H4 (cell line): ENCODE results near the gene SMIM21. TPM values are rescaled to one million over a fixed set of nuclear protein-coding genes. Genes with fewer than 3 reads are reported as not detected.
A peak's percentile ranks its signal among the peaks of the same experiment; 100 is the strongest.

Experiments
- DNase-seq: peaks from one replicate; pipeline ENCODE4 v3.0.0-alpha.2; 2015; ENCODE audit warnings: low spot score
- total RNA-seq: library from RNA; depleted of rRNA; stranded (reverse); fragments of >200 nt; shearing (Covaris generic); gene quantifications from 2 replicates; pipeline ENCODE4 v1.2.3, GENCODE V29; 2014; rRNA removed

Gene SMIM21
- total RNA-seq, 1 experiment from 2014 or later, result not detected

- DNase-seq, result peak; percentile 41
Observed at GRCh38 chr18:75377258-75377657, 50.2 kb downstream of the SMIM21 start.

DNA sequence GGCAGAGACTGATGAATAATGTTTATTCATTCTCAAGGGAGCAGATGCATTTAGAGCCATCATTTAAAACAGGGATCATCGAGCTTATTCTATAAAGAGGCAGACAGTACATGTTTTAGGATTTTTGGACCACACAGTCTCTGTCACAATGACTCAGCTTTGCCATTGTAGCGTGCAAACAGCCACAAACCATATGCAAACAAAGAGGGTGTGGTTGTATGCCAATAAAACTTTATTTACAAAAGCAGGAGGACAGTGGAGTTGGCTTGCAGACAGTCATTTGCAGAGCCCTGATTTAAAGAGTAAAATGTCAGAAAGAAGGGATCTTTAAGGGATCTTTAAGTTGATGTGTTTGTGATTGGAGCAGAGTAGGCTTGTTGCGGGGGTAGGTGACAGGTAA, 51.5 kb downstream of the SMIM21 start:
- peak; percentile 63 for DNase-seq

GRCh38 chr18:75375341-75375740, 52.2 kb downstream of the SMIM21 start:
- no peak for DNase-seq

DNA sequence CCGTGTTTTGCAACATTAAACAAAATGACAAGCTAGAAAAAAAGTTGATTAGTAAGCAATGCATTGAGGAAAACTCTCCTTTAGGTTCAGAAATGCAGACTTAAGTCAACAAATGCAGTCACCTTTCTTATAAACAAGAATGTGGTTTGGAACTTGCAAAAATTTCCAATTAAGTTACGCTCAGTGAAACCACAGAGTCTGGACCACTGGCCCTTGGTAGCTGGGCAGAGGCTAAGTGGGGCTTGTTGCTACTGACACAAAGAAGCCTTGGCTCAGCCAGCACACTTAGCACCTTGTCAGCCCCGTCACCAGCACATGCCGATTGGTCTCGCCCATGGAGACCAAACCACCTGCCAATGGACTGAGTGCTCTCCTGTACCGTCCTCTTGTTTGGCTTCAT, 53.0 kb downstream of the SMIM21 start:
- DNase-seq, result peak; percentile 81

- DNase-seq, result no peak
Observed at GRCh38 chr18:75369026-75369721, 58.3 kb downstream of the SMIM21 start.

- DNase-seq, result no peak
Observed at GRCh38 chr18:75365837-75366236, 61.7 kb downstream of the SMIM21 start.

DNA sequence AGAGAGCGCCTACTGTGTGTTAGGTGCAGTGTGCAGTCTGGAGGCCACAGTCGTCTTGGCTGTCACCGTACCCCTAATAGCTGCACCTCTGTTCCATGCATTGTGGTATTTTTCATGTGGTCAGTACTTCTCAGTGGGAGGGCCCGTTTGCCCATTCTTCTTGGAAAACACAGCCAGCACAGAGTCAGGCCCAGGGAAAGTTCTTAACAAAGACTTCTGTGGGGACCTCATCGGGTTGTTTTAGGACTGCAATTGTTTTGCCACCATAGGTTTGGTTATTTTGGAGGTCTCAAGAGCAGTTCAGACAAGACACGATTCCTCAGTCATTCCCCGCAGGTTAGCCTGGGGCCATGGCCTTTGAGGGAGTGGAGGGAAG, 62.3 kb downstream of the SMIM21 start:
- no peak for DNase-seq

- peak; percentile 32 for DNase-seq
Observed at GRCh38 chr18:75364512-75365253, 62.8 kb downstream of the SMIM21 start.

- no peak for DNase-seq
Observed at GRCh38 chr18:75363446-75364225, 63.9 kb downstream of the SMIM21 start.

DNA sequence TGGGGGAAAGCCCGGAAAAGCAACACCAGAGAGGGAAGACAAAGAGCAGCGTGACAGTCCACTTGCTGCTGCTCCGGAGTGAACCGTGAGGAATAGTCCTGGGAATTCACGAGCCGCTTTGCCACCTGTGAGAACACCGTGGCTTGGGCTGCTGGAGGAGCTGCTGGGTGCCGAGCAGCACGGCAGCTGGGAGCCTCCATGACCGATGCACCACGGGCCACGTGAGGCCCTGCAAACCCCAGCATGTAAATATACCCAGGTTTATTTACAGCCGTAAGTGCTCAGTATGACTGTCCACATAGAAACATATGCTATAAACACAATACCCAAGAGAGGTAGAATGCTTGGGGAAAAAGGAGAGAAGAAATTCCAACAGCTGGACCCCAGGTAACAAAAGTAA, 65.1 kb downstream of the SMIM21 start:
- DNase-seq, result no peak

DNA sequence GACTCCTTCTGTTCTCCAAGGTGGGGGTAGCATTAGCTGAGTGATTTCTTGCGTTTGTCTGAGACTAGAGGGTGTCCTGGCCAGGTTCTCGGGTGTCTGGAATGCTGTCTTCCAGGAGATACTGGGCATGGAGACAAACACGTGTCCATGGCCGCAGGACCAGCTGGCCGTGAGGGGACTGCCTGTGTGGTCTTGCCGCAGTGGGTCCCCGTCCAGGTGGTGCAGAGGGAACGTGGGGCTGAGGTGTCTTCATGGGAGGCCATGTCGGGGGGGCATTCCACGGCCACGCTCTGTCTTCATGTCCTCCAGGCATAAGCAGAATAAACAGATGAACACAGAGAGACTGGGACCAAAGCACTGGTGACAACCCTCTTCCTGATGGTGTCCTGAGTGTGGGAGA, 66.6 kb downstream of the SMIM21 start:
- no peak for DNase-seq

- DNase-seq, result no peak
Observed at GRCh38 chr18:75360215-75360614, 67.3 kb downstream of the SMIM21 start.

Other genes starting within 250 kb of the SMIM21 start
- 14.0 and 16.5 TPM in 2 replicates for gene PTGR3, start 218.6 kb downstream of the SMIM21 start, total RNA-seq
- 4.8 and 8.9 TPM in 2 replicates for gene TSHZ1, start 216.9 kb downstream of the SMIM21 start, total RNA-seq